ENCODE data around the gene CCDC60.
"Not testable (repeated sequence)": the region's sequence is repeated elsewhere in the genome, so short reads cannot be mapped to it uniquely, and the experiment has no call there.

CCDC60 gene

DNA sequence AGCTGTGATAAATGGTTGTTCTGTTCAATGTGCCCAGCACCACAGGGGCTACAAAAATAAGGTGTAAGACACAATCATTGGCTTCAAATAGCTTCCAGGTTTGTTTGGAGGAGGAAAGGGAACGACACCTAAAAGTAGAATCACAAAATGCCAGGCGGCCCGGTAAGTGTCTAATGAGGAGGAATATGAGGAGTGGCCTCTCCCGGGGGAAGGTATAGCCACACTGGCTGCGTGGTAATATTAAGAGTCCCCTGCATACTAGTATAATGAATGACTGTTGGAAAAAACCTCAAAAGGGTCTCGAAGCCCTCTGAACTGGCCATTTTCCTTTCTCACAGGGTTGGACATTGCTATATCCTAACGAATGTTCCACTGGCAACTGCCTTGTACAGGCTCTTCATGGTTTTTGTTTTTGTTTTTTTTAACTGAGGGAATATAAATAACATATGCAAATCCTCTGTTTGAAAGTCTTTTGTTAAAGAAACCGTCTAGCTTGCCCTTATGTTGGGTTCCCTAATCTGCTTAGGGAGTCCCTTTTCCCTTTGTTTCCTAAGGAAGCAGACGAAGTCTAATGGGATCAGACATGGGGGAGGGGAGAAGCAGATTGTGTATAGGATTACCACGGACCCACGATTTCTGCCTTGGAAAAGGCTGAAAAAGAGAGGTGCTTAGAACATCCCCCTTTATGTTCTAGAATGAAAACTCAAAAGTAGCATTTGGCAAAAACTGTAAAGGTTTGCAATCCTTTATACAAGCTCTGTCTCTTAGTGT lies 4.2 kb downstream of the CCDC60 start:
- DNase-seq (ENCODE audit: low read depth) = no peak

DNA sequence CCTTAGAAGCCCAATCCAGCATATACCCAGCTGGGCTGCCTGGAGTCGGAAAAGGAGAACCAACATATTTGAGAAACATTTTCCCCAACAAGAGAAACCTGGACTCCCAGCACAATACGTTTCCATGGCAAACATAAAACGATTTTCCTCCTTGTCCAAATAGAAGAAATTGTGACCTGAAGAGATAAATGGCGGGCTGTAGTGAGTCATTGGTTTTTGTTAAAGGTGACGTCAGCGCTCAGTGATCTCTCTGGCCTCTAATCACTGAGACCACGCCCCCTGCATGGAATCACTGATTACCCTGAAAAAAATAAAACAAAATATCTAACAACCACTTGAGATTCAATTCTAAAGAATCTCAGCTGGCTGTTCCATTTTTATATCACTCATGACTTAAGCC lies 6.0 kb downstream of the CCDC60 start:
- DNase-seq (ENCODE audit: low read depth) = no peak

- DNase-seq (ENCODE audit: low read depth) = no peak
Measured at GRCh38 chr12:119341020-119341419, 6.5 kb downstream of the CCDC60 start.

- DNase-seq (ENCODE audit: low read depth) = no peak
Measured at GRCh38 chr12:119341988-119342387, 7.5 kb downstream of the CCDC60 start.

DNA sequence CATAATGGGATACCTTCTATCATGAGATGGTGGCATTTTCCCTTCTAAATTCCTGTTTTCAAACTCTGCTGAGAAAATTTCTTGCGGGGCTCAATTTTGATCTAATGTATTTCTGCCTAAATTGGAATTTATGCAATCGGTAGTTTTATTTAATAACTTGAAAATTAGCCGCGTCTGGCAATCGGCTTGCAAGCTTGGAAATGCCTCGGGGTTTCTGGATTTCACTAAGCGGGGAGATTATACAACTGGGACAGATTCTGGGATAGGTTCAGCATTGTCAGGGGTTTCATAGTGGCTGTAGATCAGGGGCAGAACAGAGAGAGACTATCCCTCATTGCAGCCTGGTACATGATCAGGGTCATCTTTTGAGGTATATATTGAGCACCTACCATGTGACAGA lies 8.6 kb downstream of the CCDC60 start:
- DNase-seq (ENCODE audit: low read depth) = no peak

DNA sequence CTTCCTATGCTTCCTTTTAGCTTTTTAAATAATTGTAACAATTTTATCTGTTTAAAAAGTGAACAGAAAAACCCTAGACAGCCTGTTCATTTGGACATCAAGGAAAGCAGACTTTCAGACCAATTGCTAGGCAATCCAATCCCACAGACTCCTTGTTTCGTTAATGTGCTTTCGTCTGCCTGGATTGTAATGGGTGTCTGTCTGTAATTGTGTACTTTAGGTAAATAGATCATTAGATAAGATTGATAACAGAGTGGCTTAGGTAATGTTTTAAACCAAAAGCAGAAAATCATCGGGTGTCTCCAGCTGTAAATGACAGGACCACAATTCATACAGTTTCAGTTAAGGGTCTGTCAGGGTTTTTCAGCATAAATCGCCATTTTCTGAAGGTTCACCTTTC lies 19.6 kb downstream of the CCDC60 start:
- no peak for DNase-seq (ENCODE audit: low read depth)

- DNase-seq (ENCODE audit: low read depth) = not testable (repeated sequence)
Measured at GRCh38 chr12:119360366-119360765, 25.8 kb downstream of the CCDC60 start.

DNA sequence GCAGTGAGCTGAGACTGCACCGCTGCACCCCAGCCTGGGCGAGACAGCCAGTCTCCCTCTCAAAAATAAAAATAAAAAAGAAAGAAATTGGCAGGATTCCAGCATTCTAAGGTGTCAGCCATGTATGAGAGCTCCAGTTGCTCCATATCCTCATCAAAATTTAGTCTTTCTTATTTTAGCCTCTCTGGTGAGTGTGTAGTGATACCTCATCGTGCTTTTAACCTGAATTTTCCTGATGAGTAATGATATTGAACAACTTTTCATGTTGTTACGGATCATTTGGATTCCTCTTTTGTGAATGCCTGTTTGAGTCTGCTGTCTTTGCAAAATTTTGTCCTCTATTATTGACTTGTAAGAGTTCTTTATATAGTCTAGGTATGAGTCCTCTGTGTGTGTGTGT lies 28.5 kb downstream of the CCDC60 start:
- DNase-seq (ENCODE audit: low read depth) = no peak

DNA sequence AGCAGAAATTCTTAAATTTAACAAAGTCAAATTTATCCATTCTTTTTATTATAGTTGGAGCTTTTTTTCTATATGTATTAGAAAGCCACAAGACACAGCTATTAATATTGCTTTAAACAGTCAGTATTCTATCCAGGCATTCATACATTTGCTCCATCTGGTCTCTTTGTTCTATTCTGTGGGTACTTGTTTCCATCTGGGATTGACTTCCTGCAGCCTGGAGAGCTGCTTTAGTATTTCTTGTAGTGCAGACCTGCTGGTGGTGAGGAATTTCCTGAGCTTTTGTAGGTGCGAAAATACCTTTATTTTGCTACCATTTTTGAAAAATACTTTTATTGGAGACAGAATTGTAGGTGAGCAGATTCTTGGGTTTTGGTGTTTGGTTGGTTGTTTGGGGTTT lies 29.0 kb downstream of the CCDC60 start:
- no peak for DNase-seq (ENCODE audit: low read depth)

GRCh38 chr12:119365451-119365850 lies 30.9 kb downstream of the CCDC60 start:
- DNase-seq (ENCODE audit: low read depth) = no peak

DNA sequence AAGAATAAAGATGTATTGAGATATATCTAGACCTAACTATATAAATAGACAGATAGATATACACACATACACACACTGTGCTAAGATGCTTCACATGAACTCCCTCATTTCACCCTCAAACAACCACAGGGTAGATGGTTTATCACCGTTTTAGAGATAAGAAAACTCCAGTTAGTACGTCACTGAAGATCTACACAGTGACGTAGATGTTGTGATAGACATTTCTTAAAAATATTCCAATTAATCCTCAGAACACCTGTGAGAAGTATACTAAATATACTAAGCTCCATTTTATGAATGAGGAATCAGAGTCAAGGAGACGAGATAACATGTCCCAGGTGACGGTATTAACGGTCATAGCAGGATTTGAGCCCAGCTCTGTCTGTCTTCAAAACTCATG lies 31.5 kb downstream of the CCDC60 start:
- DNase-seq (ENCODE audit: low read depth) = no peak

- DNase-seq (ENCODE audit: low read depth) = no peak
Measured at GRCh38 chr12:119369161-119369560, 34.6 kb downstream of the CCDC60 start.

DNA sequence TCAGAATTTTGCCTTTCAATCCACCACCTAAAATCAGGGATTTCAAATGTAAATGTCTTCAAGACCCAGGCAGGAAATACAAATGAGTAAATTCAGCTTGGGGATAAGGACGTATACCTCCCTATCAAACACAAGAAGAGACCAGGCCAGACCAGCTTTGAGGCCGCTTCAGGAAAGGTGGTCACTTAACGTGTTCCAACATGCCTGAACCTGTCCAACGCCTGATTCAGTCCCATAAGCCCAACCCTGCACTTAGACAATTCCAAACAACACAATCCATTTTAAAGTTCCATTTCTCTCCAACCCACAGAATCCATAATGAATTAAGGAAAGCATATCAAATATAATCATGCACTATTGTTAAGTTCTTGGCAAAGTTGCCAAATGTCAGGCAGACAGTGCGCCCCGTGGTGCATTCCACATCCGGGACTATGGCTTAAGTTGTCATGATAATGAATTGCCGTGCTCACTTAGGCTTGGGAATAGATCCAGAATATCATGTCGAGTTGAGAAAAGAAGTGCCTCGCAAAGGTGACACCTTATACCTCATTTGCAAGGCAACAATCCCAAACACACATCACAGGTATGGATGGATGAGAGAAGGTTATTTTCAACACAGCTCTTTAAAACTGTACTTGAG lies 35.5 kb downstream of the CCDC60 start:
- DNase-seq (ENCODE audit: low read depth) = no peak

- no peak for DNase-seq (ENCODE audit: low read depth)
Measured at GRCh38 chr12:119372540-119372939, 38.0 kb downstream of the CCDC60 start.

GRCh38 chr12:119373001-119373400 lies 38.5 kb downstream of the CCDC60 start:
- DNase-seq (ENCODE audit: low read depth) = no peak

GRCh38 chr12:119373666-119374065 lies 39.1 kb downstream of the CCDC60 start:
- no peak for DNase-seq (ENCODE audit: low read depth)

DNA sequence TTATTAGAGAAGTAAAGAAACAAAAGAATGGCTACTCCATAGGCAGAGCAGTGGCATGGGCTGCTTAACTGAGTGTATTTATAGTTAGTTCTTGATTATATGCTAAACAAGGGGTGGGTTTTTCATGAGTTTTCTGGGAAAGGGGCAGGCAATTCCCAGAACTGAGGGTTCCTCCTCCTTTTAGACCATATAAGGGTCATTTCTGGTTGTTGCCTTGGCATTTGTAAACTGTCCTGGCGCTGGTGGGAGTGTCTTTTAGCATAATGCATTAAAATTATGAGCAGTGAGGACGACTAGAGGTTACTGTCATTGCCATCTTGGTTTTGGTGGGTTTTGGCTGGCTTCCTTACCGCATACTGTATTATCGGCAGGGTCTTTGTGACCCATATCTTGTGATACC lies 40.1 kb downstream of the CCDC60 start:
- no peak for DNase-seq (ENCODE audit: low read depth)

GRCh38 chr12:119375075-119375882 lies 40.8 kb downstream of the CCDC60 start:
- no peak for DNase-seq (ENCODE audit: low read depth)

DNA sequence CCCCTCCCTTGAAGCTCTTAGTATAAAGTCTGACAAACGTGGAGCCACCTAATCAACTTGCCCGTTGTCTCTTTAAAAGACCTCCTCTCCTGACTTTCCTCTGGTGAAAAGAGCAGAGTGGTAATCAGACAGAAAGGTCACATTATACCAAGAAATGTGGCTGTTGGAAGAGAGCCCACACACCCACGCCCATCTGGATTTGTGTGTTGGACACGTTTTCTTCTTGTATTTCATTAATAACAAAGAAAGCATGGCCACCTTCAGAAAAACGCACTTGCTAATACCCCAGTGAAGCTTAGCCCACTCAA lies 41.3 kb downstream of the CCDC60 start:
- DNase-seq (ENCODE audit: low read depth) = no peak

DNA sequence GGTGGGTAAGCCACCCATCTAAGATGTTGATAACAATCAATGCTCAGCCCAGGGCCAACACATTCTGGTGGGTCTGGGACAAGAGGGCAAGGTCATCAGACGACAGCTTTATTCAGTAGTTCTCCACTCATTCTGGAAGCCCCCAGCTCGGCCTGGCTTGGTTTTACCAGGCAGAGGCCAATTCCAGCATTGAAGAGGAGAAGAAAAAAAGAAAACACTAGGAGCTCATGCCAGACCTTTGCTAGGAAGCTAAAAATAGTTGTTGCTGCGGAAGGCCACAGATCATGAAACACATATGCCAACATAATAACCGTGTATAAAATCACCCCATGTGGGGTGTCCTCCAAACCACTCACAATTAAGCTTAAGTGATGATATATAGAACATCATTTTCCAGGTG lies 44.4 kb downstream of the CCDC60 start:
- no peak for DNase-seq (ENCODE audit: low read depth)

GRCh38 chr12:119381471-119382235 lies 47.1 kb downstream of the CCDC60 start:
- no peak for DNase-seq (ENCODE audit: low read depth)

DNA sequence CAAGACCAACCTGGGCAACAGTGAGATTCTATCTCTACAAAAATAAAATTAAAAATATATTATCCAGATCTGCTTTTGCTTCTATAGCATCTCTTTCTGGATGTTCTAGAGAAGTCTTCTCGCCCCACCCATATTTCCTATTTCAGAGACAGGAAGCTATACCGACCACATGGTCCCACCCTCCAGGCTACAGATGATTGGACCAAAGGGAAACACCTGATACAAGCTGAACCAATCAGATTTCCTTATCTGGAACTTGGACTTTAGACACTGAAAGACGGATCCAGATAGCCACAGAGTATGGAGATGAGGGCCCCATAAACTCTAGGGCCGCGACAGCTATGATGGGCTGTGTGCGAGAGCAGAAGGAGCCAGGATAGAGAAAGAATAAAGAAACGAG lies 48.7 kb downstream of the CCDC60 start:
- DNase-seq (ENCODE audit: low read depth) = no peak
